Kidney capillary endothelial cell (primary cell): Measurements from ENCODE around the gene NF1.
"Not testable (repeated sequence)": the region's sequence is repeated elsewhere in the genome, so short reads cannot be mapped to it uniquely, and the experiment has no call there.

Experiments
- DNase-seq: peaks from one replicate; pipeline ENCODE4 v3.0.0-alpha.2; 2018; ENCODE audit warnings: low spot score

Gene NF1

DNA sequence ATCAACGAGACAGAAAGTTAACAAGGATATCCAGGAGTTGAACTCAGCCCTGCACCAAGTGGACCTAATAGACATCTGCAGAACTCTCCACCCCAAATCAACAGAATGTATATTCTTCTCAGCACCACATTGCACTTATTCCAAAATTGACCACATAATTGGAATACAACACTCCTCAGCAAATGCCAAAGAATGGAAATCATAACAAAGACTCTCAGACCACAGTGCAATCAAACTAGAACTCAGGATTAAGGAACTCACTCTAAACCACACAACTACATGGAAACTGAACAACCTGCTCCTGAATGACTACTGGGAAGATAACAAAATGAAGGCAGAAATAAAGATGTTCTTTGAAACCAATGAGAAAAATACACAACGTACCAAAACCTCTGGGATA is 84.2 kb downstream of the NF1 start:
- not testable (repeated sequence) for DNase-seq

DNA sequence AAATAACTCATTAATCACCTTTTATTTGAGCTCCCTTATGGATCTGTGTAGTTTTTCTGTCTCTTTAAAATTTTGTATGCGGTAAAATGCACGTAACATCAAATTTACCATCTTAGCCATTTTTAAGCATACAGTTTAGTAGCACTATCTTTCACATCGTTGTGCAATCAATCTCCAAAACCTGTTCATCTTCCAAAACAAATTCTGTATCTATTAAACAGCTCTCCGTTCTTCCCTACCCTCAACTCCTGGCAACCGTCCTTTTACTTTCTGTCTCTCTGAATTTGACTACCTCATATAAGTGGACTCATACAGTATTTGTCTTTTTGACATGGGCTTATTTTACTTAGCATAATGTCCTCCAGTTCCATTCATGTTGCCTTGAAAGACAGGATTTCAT is 100.5 kb downstream of the NF1 start:
- no peak for DNase-seq

DNA sequence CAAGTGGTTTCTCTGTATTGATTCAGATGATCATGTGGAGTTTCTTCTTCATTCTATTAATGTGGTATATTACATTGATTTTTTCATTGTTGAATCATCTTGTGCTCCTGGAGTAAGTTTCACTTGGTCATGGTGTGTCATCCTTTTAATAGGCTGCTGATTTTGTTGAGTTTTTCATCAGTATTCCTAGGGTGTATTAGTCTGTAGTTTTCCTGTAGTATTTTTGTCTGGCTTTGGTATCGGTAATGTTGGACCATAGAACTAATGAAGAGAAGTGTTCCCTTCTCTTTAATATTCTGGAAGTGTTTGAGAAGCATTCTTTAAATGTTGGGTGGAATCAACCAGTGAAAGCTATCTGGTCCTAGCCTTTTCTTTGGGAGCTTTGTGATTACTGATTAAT is 103.2 kb downstream of the NF1 start:
- DNase-seq = no peak

DNA sequence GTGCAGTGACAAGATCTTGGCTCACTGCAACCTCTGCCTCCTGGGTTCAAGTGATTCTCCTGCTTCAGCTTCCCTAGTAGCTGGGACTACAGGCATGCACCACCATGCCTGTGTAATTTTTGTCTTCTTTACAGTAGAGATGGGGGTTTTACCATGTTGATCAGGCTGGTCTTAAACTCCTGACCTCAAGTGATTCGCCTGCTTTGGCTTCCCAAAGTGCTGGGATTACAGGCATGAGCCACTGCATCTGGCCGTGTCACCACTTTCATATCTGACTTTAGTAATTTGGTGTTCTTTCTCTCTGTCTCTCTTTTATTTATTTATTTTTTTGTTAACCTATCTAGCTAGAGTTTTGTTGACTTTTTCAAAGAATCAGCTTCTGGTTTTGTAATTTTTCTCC is 103.9 kb downstream of the NF1 start:
- not testable (repeated sequence) for DNase-seq

DNA sequence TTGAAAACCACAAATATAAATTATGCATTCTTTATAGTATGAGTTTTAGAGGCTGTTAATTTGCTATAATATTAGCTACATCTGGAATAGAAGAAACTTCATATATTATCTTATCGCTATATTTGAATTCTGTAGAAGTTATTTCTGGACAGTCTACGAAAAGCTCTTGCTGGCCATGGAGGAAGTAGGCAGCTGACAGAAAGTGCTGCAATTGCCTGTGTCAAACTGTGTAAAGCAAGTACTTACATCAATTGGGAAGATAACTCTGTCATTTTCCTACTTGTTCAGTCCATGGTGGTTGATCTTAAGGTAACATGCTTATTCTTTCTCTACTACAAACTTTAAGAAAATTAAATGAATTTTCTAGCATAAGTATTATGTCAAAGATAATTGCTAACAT is 105.5 kb downstream of the NF1 start:
- DNase-seq = no peak

DNA sequence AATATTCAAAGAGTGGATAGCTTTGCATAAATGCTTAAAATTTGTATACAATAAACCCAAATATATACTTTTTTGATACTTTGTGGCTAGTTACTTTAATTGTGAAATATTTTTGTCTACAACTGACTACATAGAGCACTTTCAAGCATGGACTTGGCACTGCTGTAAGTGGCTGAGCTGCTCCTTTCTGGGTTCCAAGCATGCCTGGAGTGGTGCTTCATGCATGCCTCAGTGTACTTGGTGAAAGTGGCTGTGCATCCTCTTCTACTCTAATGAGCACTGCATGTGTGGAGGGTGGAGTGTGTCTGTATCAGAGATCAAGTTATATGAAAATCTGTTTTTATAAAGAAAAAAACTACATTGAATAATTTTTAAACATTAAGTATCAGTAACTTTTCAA is 108.2 kb downstream of the NF1 start:
- no peak for DNase-seq

DNA sequence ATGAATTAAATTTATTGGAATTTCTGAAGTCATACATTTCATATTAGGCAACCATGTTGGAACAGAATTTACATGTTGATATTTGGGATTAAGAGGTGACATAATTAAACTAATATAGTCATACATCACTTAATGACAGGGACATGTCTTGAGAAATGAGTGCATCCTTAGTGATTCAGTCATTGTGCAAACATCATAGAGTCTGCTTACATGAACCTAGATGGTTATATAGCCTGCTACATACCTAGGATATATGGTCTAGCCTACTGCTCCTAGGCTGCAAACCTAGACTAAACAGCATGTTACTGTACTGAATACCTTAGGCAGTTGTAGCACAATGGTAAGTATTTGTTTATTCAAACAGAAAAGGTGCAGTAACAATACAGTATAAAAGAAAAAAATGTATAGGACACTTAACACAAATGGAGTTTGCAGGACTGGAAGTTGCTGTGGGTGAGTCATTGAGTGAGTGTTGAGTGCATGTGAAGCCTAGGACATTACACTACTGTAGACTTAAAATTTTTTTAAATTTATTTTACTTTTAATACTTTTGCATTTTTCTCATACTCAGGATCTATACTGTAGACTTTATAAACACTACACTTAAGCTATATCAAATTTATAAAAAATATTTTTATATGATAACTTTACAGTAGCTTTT is 116.7 kb downstream of the NF1 start:
- DNase-seq = no peak

DNA sequence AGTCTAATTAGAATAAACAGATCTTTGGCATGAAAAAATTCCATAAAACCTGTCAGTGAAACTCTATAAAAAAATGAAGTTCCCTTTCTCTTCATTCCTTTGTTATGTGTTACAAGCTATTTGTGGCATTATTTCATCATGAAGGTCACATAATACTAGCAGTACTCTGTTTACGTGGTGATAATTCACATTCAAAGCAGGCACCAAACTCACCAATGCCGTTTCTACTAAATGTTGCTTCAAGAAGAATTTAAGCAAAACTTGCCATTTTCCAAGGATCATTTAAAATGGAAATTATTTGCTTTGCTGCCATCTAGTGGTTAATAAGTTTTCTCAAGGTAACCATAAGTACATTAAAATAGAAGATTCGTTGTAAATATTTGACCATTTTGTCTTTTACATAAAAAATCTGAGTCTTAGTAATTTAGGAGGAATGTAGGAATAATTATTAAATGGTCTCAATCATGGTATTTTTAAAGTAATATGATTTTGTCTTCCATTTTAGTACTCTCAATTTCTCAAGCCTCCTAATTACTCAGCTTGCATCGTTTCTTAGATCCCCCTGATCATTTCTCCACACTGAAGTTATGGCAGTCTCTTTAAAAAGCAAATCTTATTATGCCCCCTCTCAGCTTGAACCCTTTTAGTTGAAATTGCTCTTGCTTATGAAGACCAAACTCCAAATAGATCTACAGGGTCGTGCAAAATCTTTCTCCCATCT is 121.4 kb downstream of the NF1 start:
- DNase-seq = peak; percentile 58

DNA sequence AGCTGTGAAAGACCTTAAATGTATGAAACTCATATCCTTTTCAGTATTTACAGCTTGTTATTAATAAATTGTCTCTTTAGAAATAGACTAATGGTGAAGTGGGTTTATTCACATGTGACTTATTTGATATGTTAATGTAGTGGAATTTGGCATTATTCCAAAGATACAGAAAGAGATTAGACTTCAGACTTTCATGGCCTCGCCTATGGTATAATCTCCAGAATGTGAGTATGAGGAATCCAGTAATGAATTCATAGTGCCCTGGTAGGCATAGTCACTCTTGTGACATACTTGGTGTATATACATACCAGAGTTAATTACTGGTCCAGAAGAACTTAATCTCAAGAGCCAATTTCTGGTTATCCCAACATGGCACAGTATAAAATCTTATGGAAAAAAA is 129.6 kb downstream of the NF1 start:
- no peak for DNase-seq

DNA sequence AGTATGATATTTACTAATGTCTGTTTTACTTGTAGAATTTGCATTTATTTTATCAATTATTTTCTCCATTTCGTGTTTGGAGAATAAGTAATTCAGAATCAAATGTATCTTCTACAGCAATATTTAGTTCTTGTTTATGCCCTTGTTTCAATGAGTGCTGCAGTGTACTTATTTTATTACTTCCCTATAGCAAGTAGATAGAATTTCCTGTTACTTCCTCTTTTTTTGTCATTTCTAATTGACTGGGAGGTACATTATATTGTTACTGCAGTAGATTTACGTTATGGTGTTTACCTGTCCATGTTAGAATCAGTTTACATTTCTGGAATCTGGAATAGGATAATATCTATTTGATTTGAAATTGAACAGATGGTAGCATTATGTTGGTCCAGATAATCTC is 131.1 kb downstream of the NF1 start:
- no peak for DNase-seq

DNA sequence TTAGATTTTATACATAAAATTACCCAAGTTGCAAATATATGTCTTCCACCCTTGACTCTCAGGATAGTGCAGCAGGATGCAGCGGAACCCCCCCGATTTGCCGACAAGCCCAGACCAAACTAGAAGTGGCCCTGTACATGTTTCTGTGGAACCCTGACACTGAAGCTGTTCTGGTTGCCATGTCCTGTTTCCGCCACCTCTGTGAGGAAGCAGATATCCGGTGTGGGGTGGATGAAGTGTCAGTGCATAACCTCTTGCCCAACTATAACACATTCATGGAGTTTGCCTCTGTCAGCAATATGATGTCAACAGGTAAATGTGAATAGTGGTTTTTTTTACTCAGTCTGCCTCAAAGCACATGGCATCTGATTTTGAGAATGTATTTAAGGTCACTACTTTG is 131.6 kb downstream of the NF1 start:
- DNase-seq = no peak

DNA sequence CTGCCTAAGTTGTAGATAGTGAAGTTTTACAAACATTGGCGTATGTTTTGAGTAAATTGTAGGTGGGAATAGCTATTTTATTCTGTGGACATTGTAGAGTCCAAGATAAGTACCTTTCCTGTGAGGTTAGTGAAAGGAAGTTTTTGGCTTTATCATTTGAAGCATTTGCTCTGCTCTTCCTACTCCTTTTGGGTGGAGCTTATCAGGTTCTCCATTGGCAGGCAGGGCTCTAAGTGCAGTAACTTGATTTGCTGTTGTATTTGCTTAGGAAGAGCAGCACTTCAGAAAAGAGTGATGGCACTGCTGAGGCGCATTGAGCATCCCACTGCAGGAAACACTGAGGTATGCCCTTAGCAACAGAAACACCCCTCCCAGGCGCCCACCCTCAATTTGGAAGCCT is 132.2 kb downstream of the NF1 start:
- DNase-seq = no peak

DNA sequence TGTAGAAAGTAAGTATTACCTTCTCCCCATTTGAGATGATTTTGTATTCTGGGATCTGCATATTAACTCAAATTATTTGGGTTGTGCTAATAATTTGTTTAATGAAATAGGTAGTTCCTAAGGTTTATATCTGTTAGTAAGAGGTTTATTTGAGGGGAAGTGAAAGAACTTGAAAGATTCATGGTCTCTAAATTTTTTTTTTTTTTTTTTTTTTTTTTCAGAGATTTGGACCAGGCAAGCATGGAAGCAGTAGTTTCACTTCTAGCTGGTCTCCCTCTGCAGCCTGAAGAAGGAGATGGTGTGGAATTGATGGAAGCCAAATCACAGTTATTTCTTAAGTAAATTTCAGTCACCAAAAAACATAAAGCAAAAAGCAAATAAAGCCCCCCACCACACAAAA is 137.1 kb downstream of the NF1 start:
- no peak for DNase-seq

DNA sequence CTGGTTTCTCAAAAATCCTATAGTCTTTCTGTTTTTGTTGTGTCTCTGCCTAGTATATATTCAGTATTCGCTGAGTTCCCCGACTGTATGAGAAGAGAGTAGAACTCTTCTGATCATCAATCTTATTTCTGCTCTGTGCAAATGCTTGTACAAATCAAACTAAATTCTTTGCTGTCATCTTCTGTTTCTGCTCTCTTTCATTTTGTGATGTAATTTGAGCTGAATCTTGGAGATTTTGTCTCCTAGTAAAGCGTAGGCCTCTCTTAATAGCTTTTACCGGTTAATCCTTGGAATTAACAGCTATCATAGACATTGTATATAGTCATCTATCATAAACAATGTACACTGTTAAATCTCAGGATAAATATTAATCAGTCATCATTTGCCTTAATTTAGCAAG is 140.3 kb downstream of the NF1 start:
- no peak for DNase-seq

DNA sequence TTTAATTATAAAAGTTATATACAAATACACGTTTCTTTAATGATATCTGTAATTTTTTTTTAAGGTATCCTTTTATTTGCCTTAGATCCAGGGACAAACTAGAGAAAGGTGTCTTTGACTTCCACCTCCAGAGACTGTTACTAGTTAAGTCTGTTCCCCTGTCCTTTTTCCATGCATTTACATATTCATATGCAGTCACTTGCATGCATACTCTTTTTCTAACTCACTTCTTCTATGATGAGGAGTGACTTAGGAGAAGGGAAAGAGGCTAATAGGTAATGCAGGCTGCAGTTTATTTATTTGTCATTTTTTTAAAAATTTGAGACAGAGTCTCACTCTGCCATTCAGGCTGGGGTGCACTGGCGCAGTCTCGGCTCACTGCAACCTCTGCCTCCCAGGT is 141.4 kb downstream of the NF1 start:
- DNase-seq = no peak

DNA sequence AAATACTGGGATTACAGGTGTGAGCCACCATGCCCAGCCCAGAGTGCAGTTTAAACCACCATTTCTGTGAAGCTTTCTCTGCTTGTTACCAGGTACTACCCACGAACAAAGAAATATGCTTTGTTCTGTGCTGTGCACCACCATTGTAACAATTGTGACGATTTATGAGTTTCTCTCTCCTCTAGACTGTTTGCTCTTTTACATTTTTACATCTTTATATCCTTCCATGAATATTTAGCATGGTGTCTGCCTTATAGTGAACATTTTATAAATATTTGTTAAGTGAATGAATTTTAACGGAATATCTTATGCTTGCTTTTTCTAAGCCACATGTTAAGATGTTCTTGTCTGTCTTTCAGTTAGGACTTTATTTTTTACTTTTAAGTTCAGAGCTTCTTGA is 141.9 kb downstream of the NF1 start:
- no peak for DNase-seq

DNA sequence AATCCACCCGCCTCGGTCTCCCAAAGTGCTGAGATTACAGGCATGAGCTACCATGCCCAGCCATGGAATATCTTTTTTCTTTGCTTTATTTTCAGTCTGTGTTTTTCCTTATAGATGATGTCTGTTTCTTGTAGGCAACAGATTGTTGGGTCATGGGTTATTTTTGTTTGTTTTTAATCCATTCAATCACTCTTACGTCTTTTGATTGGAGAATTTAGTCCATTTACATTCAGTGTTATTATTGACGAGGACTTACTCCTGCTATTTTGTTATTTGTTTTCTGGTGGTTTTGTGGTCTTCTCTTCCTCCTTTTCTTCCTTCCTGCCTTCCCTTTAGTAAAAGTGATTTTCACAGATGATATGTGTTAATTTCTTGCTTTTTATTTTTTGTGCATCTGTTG is 146.3 kb downstream of the NF1 start:
- no peak for DNase-seq

DNA sequence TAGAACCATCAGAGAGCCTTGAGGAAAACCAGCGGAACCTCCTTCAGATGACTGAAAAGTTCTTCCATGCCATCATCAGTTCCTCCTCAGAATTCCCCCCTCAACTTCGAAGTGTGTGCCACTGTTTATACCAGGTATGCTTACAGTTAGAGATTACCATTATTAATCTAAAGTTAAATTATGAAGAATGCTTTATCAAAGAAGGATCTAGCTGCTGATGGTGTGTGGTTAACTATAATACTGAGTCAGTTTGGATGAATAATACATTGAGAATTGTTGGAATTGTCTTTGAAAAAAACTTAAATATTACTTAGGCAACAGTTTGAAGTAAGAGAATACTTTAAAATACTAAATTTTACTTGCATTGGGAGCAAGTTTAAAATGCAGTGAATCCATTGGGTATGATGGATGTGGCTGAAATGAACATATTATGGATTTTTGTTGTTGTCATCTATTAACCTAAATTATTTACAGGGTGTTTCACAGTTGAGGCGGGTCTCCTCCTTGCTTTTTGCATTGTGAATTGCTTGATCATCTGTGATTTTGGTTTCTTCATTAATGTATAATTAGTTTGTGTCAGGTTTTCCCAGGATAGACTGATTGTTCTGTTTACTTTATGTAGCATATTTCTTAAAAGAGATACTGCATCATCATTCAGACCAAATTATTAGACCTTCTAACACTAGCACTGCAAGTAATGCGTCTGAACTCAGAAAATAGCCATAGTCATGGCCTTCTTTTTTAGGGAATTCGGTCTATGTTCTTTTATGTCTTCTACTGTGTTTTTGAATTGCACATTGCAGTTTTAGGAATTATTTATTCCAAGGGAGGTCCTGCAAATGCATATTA is 154.4 kb downstream of the NF1 start:
- DNase-seq = no peak

DNA sequence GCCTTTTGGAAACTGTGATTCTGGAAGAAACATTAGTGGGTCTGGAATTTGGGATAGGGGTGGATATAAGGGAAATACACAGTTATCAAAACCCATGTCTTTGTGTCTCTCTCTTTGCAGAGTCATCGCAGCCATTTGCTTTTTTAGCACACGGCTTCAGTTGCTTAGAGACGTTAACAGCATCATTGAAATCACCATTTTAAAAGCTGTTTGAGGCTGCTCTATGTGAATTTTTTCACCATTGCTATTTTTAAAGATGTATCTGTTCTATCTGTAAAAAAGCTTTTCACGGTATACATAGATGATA is 155.0 kb downstream of the NF1 start:
- DNase-seq = no peak

DNA sequence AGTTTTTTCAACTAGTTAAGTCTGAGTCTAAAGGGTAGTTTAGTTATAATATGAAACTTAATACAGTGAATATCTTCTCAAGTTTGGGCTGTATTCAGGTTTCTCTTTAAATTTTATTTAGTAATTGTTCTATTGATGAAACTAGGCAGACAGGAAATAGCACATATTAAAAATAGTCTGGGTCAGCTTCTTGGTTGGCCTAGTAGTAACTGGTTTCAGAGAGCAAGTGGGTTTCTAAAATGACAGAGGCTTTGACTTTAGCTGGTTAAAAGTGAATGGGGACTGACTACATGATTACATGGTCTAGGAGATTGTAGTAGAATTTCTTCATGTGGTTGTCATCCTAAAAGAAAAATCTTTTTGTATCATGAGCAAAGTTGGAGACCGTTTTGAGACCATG is 155.5 kb downstream of the NF1 start:
- no peak for DNase-seq

DNA sequence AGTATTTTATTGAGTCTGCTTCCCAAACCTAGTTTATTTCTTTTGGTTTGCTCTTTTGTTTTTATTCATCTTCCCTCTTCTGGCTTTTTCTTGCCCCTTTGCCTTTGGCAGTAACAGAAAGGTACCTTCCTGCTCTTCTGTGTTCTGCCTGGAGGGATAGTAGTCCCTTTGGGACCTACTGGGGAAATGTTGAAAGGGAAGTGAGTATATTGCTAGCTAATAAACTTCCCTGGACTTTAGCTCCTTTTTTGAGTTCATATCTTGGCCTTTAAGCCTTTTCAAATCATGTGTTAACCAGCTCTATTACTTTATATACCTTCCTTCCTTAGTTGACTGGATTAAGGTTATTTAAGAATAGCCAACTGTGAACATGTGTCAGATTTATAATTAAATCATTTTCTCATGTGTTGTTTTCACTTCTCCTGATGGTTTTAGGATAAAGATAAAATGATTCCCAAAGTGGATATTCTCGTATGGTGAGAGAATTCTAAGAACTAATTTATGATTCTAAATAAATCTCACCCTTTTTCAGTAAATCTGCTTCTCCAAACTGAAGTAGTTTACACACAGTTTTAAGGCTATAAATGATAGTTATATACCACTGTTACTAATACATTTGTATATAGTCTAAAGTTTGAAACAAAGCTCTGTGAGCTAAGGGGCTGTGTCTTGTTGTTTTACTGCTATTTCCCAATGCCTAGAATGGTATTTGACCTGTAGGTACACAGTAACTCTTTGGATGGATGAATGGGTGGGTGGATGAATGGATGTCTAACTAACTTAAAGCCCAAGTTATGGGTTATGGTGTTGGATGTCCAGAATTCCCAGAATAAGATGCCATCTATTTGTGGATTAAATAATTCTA is 156.6 kb downstream of the NF1 start:
- no peak for DNase-seq

DNA sequence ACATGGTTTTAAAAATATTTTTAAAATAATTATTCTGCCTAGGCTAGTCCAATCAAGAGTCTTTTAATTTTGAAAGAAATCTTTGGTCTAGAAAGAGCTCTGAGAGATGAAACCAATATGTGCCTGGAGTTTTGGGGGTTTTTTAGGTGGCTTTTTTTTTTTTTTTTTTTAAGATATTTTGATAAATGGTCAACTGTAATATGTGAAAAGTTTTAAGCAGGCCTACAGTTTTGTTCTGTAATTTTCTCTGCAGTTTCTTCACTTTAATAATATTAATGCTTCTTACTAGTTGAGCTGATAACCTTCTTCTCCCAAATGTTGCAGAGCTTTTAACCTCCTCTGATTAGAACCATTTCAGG is 157.2 kb downstream of the NF1 start:
- no peak for DNase-seq

DNA sequence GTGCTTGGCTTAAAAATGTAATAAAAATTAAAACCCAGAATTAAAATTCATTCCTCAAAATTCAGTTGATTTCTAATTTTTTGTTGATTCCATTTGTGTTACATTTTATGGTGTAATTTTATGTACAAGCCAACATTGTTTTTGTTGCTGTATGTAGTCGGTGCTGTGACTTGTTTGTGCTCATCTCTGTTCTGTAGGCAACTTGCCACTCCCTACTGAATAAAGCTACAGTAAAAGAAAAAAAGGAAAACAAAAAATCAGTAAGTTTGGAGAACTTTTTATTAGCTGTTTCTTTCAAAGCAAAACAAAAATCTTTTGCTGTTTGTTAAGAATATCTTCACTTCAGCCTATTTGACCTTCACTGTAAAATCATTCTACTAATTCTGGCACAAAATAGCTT is 158.0 kb downstream of the NF1 start:
- DNase-seq = no peak
